ENCODE results near the gene CARMIL3. TPM values are rescaled to one million over a fixed set of nuclear protein-coding genes. Genes with fewer than 3 reads are reported as not detected.
A peak's percentile ranks its signal among the peaks of the same experiment; 100 is the strongest.

CARMIL3 gene
- total RNA-seq, 1 experiment from 2014 or later, result not detected

- Histone ChIP-seq H3K27me3 (ENCODE audit: low read length) (no peaks in the 10 kb centered on the region), H3K36me3 (ENCODE audit: low read depth, low read length) (no peaks in the 10 kb centered on the region), H4K20me1 (ENCODE audit: low read length) (no peaks in the 10 kb centered on the region), H3K79me2 (ENCODE audit: low read length) (no peaks in the 10 kb centered on the region), H3K9ac (ENCODE audit: low read length) (no peak overlapping the region), H3K27ac (ENCODE audit: low read length) (no peak overlapping the region), H3K4me1 (ENCODE audit: insufficient read depth, low read length) (peaks cover 12% of the 10 kb centered on the region), H3K4me3 (ENCODE audit: low read length) (no peak overlapping the region), H3K4me2 (ENCODE audit: low read length) (no peak overlapping the region), H2AFZ (ENCODE audit: low read length) (no peak overlapping the region), H3K9me2 (replicated peaks; ENCODE audit: low read length) (no peaks in the 10 kb centered on the region), H3F3A (ENCODE audit: low read length, unreplicated experiment) (no peaks in the 10 kb centered on the region), H3K9me3 (ENCODE audit: low read length) (no peaks in the 10 kb centered on the region)
- no peak for DNase-seq
- no peak for TF ChIP-seq EZH2 (IDR thresholded peaks at IDR 0.05; ENCODE audit: low read length, unreplicated experiment)
- TF ChIP-seq CTCF (conservative IDR thresholded peaks at IDR 0.05; ENCODE audit: low read depth, low read length), result no peak
- no peak for TF ChIP-seq EZH2phosphoT487 (IDR thresholded peaks at IDR 0.05; ENCODE audit: borderline replicate concordance, low read length)
- POLR2A ChIA-PET (ENCODE audit: unreplicated experiment), result no interaction called here
- intact Hi-C loops (cut with micrococcal nuclease), result no loop called here
- CTCF ChIA-PET, result no interaction called here
- no TSS peak for BruUV-seq (replicated peaks)
- ATAC-seq, result no peak
Measured at GRCh38 chr14:24078146-24078545, 26.3 kb downstream of the CARMIL3 start.

GRCh38 chr14:24079491-24080141 lies 27.8 kb downstream of the CARMIL3 start:
- H3K79me2 ChIP-seq (ENCODE audit: low read length), result no peaks in the 10 kb centered on the region
- H3K4me2 ChIP-seq (ENCODE audit: low read length), result no peak overlapping the region
- TF ChIP-seq CTCF (conservative IDR thresholded peaks at IDR 0.05; ENCODE audit: low read depth, low read length), result no peak
- TF ChIP-seq EZH2 (IDR thresholded peaks at IDR 0.05; ENCODE audit: low read length, unreplicated experiment), result no peak
- no peak for TF ChIP-seq EZH2phosphoT487 (IDR thresholded peaks at IDR 0.05; ENCODE audit: borderline replicate concordance, low read length)
- no peaks in the 10 kb centered on the region for H3K9me3 ChIP-seq (ENCODE audit: low read length)
- H2AFZ ChIP-seq (ENCODE audit: low read length), result no peak overlapping the region
- ChIA-PET POLR2A (ENCODE audit: unreplicated experiment) (interaction anchor here (0.7 kb wide), 1 partner anchor 13 kb away, joined by 5 read pairs; no protein-coding TSS in a partner anchor), CTCF (no interaction called here)
- no peaks in the 10 kb centered on the region for H3K36me3 ChIP-seq (ENCODE audit: low read depth, low read length)
- ATAC-seq, result no peak
- DNase-seq, result no peak
- no peaks in the 10 kb centered on the region for H3K27me3 ChIP-seq (ENCODE audit: low read length)
- no TSS peak for BruUV-seq (replicated peaks)
- no peaks in the 10 kb centered on the region for H4K20me1 ChIP-seq (ENCODE audit: low read length)
- no peak overlapping the region for H3K4me3 ChIP-seq (ENCODE audit: low read length)
- no peak overlapping the region for H3K27ac ChIP-seq (ENCODE audit: low read length)
- no peaks in the 10 kb centered on the region for H3K9me2 ChIP-seq (replicated peaks; ENCODE audit: low read length)
- peaks cover 12% of the 10 kb centered on the region for H3K4me1 ChIP-seq (ENCODE audit: insufficient read depth, low read length)
- intact Hi-C loops (cut with micrococcal nuclease), result no loop called here
- no peak overlapping the region for H3K9ac ChIP-seq (ENCODE audit: low read length)
- no peaks in the 10 kb centered on the region for H3F3A ChIP-seq (ENCODE audit: low read length, unreplicated experiment)

GRCh38 chr14:24080142-24080530 lies 28.3 kb downstream of the CARMIL3 start:
- BruUV-seq (replicated peaks), result no TSS peak
- CTCF ChIA-PET, result no interaction called here
- Histone ChIP-seq H3K4me2 (ENCODE audit: low read length) (peak overlapping the region; percentile 81; the same call in 1 of the 2 replicates), H3K79me2 (ENCODE audit: low read length) (no peaks in the 10 kb centered on the region), H4K20me1 (ENCODE audit: low read length) (no peaks in the 10 kb centered on the region), H3K4me3 (ENCODE audit: low read length) (no peak overlapping the region), H3K27ac (ENCODE audit: low read length) (no peak overlapping the region), H2AFZ (ENCODE audit: low read length) (no peak overlapping the region), H3K9ac (ENCODE audit: low read length) (no peak overlapping the region), H3K27me3 (ENCODE audit: low read length) (no peaks in the 10 kb centered on the region), H3K4me1 (ENCODE audit: insufficient read depth, low read length) (peaks cover 12% of the 10 kb centered on the region), H3F3A (ENCODE audit: low read length, unreplicated experiment) (no peaks in the 10 kb centered on the region), H3K36me3 (ENCODE audit: low read depth, low read length) (no peaks in the 10 kb centered on the region), H3K9me2 (replicated peaks; ENCODE audit: low read length) (no peaks in the 10 kb centered on the region), H3K9me3 (ENCODE audit: low read length) (no peaks in the 10 kb centered on the region)
- POLR2A ChIA-PET (ENCODE audit: unreplicated experiment), result interaction anchor here (0.7 kb wide), 1 partner anchor 13 kb away, joined by 5 read pairs; no protein-coding TSS in a partner anchor
- no peak for ATAC-seq
- intact Hi-C loops (cut with micrococcal nuclease), result no loop called here
- TF ChIP-seq EZH2phosphoT487 (IDR thresholded peaks at IDR 0.05; ENCODE audit: borderline replicate concordance, low read length) (no peak), CTCF (conservative IDR thresholded peaks at IDR 0.05; ENCODE audit: low read depth, low read length) (no peak), EZH2 (IDR thresholded peaks at IDR 0.05; ENCODE audit: low read length, unreplicated experiment) (no peak)
- no peak for DNase-seq
